Mesendoderm (in vitro differentiated cells): ENCODE measurements around the gene AP1M2.

Experiments used
- DNase-seq: peaks from one replicate; pipeline ENCODE4 v3.0.0; 2013
- H2AK5ac ChIP-seq: 2 replicates; pipeline ENCODE4 v1.6.1; 2013; ENCODE audit warnings: low read length, inconsistent platforms
- H2BK120ac ChIP-seq: 2 replicates; pipeline ENCODE4 v1.6.1; 2013; ENCODE audit warnings: low read depth, mild to moderate bottlenecking, low read length, moderate library complexity, mixed read lengths
- H2BK15ac ChIP-seq: replicated peaks from 2 replicates; pipeline ENCODE4 v1.6.1; 2013; ENCODE audit warnings: low read depth, mild to moderate bottlenecking, moderate library complexity
- H2BK5ac ChIP-seq: 2 replicates; pipeline ENCODE4 v1.6.1; 2013; ENCODE audit warnings: low read length, inconsistent platforms
- H3K18ac ChIP-seq: 2 replicates; pipeline ENCODE4 v1.6.1; 2013; ENCODE audit warnings: mild to moderate bottlenecking, low read length, mixed read lengths
- H3K23ac ChIP-seq: one replicate; pipeline ENCODE4 v1.6.1; 2013; ENCODE audit warnings: low read length
- H3K27ac ChIP-seq: 2 replicates; pipeline ENCODE4 v1.5.1; 2013; ENCODE audit warnings: low read depth, mild to moderate bottlenecking, inconsistent platforms, low read length, moderate library complexity
- H3K27me3 ChIP-seq: 2 replicates; pipeline ENCODE4 v1.6.1; 2013; ENCODE audit warnings: low read length, control low read depth, mild to moderate bottlenecking, inconsistent platforms; ENCODE audit not compliant: insufficient read depth, poor library complexity
- H3K36me3 ChIP-seq: 2 replicates; pipeline ENCODE4 v1.6.1; 2013; ENCODE audit warnings: low read length, inconsistent platforms; ENCODE audit not compliant: control insufficient read depth, insufficient read depth
- H3K4ac ChIP-seq: one replicate; pipeline ENCODE4 v1.6.1; 2013; ENCODE audit warnings: low read depth, mild to moderate bottlenecking, low read length, moderate library complexity
- H3K4me1 ChIP-seq: 2 replicates; pipeline ENCODE4 v1.6.1; 2013; ENCODE audit warnings: low read depth, low read length, inconsistent platforms; ENCODE audit not compliant: control insufficient read depth
- H3K4me2 ChIP-seq: 2 replicates; pipeline ENCODE4 v1.6.1; 2013; ENCODE audit warnings: low read length
- H3K4me3 ChIP-seq: 2 replicates; pipeline ENCODE4 v1.5.1; 2013; ENCODE audit warnings: mild to moderate bottlenecking, low read length
- H3K56ac ChIP-seq: one replicate; pipeline ENCODE4 v1.6.1; 2013; ENCODE audit warnings: low read length
- H3K79me1 ChIP-seq: 2 replicates; pipeline ENCODE4 v1.6.1; 2013; ENCODE audit warnings: low read length, inconsistent platforms
- H3K79me2 ChIP-seq: 2 replicates; pipeline ENCODE4 v1.6.1; 2013; ENCODE audit warnings: mild to moderate bottlenecking, low read length; ENCODE audit not compliant: control insufficient read depth, insufficient read depth
- H3K9ac ChIP-seq: 2 replicates; pipeline ENCODE4 v1.6.1; 2013; ENCODE audit warnings: low read length, inconsistent platforms
- H4K5ac ChIP-seq: one replicate; pipeline ENCODE4 v1.6.1; 2013; ENCODE audit warnings: low read length
- H4K8ac ChIP-seq: one replicate; pipeline ENCODE4 v1.6.1; 2013; ENCODE audit warnings: low read depth, mild to moderate bottlenecking, control low read depth, low read length, moderate library complexity
- WGBS: extraction: QIAGEN DNeasy Blood & Tissue Kit; methylation state at CpG from one replicate; pipeline ENCODE4 v1.1.7; 2013; ENCODE audit warnings: low lambda C conversion rate, missing lambda C conversion rate; ENCODE audit not compliant: insufficient coverage; ENCODE audit errors: extremely low coverage; 5-methylcytosine and 5-hydroxymethylcytosine counted together

Gene AP1M2

GRCh38 chr19:10583036-10583776 lies 3.9 kb downstream of the AP1M2 start:
- Histone ChIP-seq H3K18ac (no peak overlapping the region), H3K9ac (no peak overlapping the region), H2BK5ac (no peak overlapping the region), H2BK120ac (no peak overlapping the region), H3K4me2 (no peak overlapping the region), H3K4me1 (no peaks in the 10 kb centered on the region), H3K36me3 (no peaks in the 10 kb centered on the region), H3K79me2 (no peaks in the 10 kb centered on the region), H2AK5ac (no peak overlapping the region), H4K8ac (no peak overlapping the region), H3K79me1 (no peaks in the 10 kb centered on the region), H4K5ac (no peak overlapping the region), H3K4me3 (no peak overlapping the region), H3K23ac (no peak overlapping the region), H2BK15ac (no peak overlapping the region), H3K27me3 (no peaks in the 10 kb centered on the region), H3K4ac (no peak overlapping the region), H3K56ac (no peak overlapping the region), H3K27ac (no peak overlapping the region)
- WGBS, result no CpG with 5 or more reads among the region's 9 CpGs
- peak; percentile 65 for DNase-seq

- Histone ChIP-seq H2AK5ac (no peak overlapping the region), H3K4me3 (no peak overlapping the region), H3K4me1 (no peaks in the 10 kb centered on the region), H3K79me1 (no peaks in the 10 kb centered on the region), H3K56ac (no peak overlapping the region), H2BK5ac (no peak overlapping the region), H3K9ac (no peak overlapping the region), H3K27me3 (no peaks in the 10 kb centered on the region), H2BK15ac (no peak overlapping the region), H3K18ac (no peak overlapping the region), H3K36me3 (no peaks in the 10 kb centered on the region), H3K79me2 (no peaks in the 10 kb centered on the region), H3K27ac (no peak overlapping the region), H4K5ac (no peak overlapping the region), H2BK120ac (no peak overlapping the region), H3K4ac (no peak overlapping the region), H3K23ac (no peak overlapping the region), H4K8ac (no peak overlapping the region), H3K4me2 (no peak overlapping the region)
- no CpG with 5 or more reads among the region's 13 CpGs for WGBS
- no peak for DNase-seq
These were observed 5.0 kb downstream of the AP1M2 start for GRCh38 chr19:10582091-10582490.

- no peak overlapping the region for H3K9ac ChIP-seq
These were observed 6.0 kb downstream of the AP1M2 start for GRCh38 chr19:10580979-10581631.

GRCh38 chr19:10577951-10578350 lies 9.2 kb downstream of the AP1M2 start:
- no peak overlapping the region for H3K9ac ChIP-seq
- H3K36me3 ChIP-seq, result peaks cover 1% of the 10 kb centered on the region
- H3K23ac ChIP-seq, result no peak overlapping the region
- H3K18ac ChIP-seq, result no peak overlapping the region
- no peaks in the 10 kb centered on the region for H3K79me1 ChIP-seq
- H3K79me2 ChIP-seq, result no peaks in the 10 kb centered on the region
- H3K56ac ChIP-seq, result no peak overlapping the region
- WGBS, result no CpG with 5 or more reads among the region's 6 CpGs
- no peaks in the 10 kb centered on the region for H3K27me3 ChIP-seq
- H2BK120ac ChIP-seq, result no peak overlapping the region
- DNase-seq, result no peak
- H2AK5ac ChIP-seq, result no peak overlapping the region
- H3K4me1 ChIP-seq, result no peaks in the 10 kb centered on the region
- no peak overlapping the region for H3K27ac ChIP-seq
- no peak overlapping the region for H3K4ac ChIP-seq
- no peak overlapping the region for H2BK15ac ChIP-seq
- H2BK5ac ChIP-seq, result no peak overlapping the region
- no peak overlapping the region for H4K8ac ChIP-seq
- H3K4me3 ChIP-seq, result no peak overlapping the region
- H4K5ac ChIP-seq, result no peak overlapping the region
- H3K4me2 ChIP-seq, result no peak overlapping the region

More at GRCh38 chr19:10580979-10581631, 6.0 kb downstream of the AP1M2 start:
- no peak overlapping the region for H2BK15ac ChIP-seq
- no peak overlapping the region for H4K5ac ChIP-seq
- no peaks in the 10 kb centered on the region for H3K36me3 ChIP-seq
- H2BK120ac ChIP-seq, result no peak overlapping the region
- H2AK5ac ChIP-seq, result no peak overlapping the region
- H3K27ac ChIP-seq, result no peak overlapping the region
- H3K23ac ChIP-seq, result no peak overlapping the region
- H3K4me2 ChIP-seq, result no peak overlapping the region
- H3K18ac ChIP-seq, result no peak overlapping the region
- peak overlapping the region; percentile 54 for H3K56ac ChIP-seq
- no peak overlapping the region for H3K4ac ChIP-seq
- WGBS, result no CpG with 5 or more reads among the region's 31 CpGs
- no peaks in the 10 kb centered on the region for H3K4me1 ChIP-seq
- no peak overlapping the region for H4K8ac ChIP-seq
- peak; percentile 96 for DNase-seq
- H3K4me3 ChIP-seq, result no peak overlapping the region
- H3K27me3 ChIP-seq, result no peaks in the 10 kb centered on the region
- H2BK5ac ChIP-seq, result no peak overlapping the region
- H3K79me1 ChIP-seq, result no peaks in the 10 kb centered on the region
- no peaks in the 10 kb centered on the region for H3K79me2 ChIP-seq

GRCh38 chr19:10575011-10575716 lies 11.9 kb downstream of the AP1M2 start:
- Histone ChIP-seq H3K56ac (no peak overlapping the region), H4K5ac (no peak overlapping the region), H3K9ac (no peak overlapping the region), H3K4me3 (no peak overlapping the region), H2AK5ac (no peak overlapping the region), H3K79me2 (no peaks in the 10 kb centered on the region), H4K8ac (no peak overlapping the region), H3K27ac (no peak overlapping the region), H3K4me2 (no peak overlapping the region), H2BK120ac (no peak overlapping the region), H2BK5ac (no peak overlapping the region), H3K23ac (no peak overlapping the region), H3K18ac (no peak overlapping the region), H3K79me1 (no peaks in the 10 kb centered on the region), H3K36me3 (peaks cover 1% of the 10 kb centered on the region), H2BK15ac (no peak overlapping the region), H3K27me3 (no peaks in the 10 kb centered on the region), H3K4me1 (no peaks in the 10 kb centered on the region), H3K4ac (no peak overlapping the region)
- DNase-seq, result no peak
- no CpG with 5 or more reads among the region's 6 CpGs for whole genome bisulfite sequencing
